K562 (cell line): Measurements from ENCODE around the gene BSDC1. TPM values are rescaled to one million over a fixed set of nuclear protein-coding genes. Genes with fewer than 3 reads are reported as not detected.
A peak's percentile ranks its signal among the peaks of the same experiment; 100 is the strongest.

Source experiments
- ATAC-seq: fragments of 200-7000 bp; cut with Tn5 transposase; 3 replicates; pipeline ENCODE4 v1.9.1; 2020; ENCODE audit warnings: moderate library complexity
- BruUV-seq: library from RNA; stranded (reverse); fragments of 400-500 nt; replicated peaks from 2 replicates; lab custom pipeline; 2021; lab: Mats Ljungman, UMichigan
- CTCF ChIA-PET: fragments of 300-600 bp; formaldehyde crosslinking; extraction: SDS; loops from one replicate; lab custom pipeline; 2021; ENCODE audit warnings: low intra/inter-chr PET ratio; lab: Yijun Ruan, JAX
- POLR2A ChIA-PET: fragments of 300-600, 350-650 bp; sonication (Branson Sonifier 250); formaldehyde crosslinking; extraction: SDS; loops from one replicate; lab custom pipeline; 2021; ENCODE audit warnings: antibody characterized with exemption, inconsistent platforms; lab: Yijun Ruan, JAX
- DNase-seq, 4 experiments: peaks; one replicate each; pipeline versions ENCODE4 v3.0.0 to v3.0.0-alpha.2; 2011 to 2018; ENCODE audit warnings: low spot score in 3 of 4, mixed read lengths in 3 of 4; ENCODE audit errors: extremely low read depth in 1 of 4
- FAIRE-seq: peaks from 2 replicates; lab custom pipeline; 2011; peaks lifted over from hg19 to GRCh38; lab: Jason Lieb, UNC
- H2AFZ ChIP-seq: 2 replicates; pipeline ENCODE4 v1.6.0; 2011; ENCODE audit warnings: low read depth, low read length, control low read depth, inconsistent platforms
- H3K27ac ChIP-seq: fragments of 200-600 bp; 3 replicates; pipeline ENCODE4 v1.8.0; 2011; ENCODE audit warnings: low read depth, mild to moderate bottlenecking, control low read depth, inconsistent platforms, low read length, moderate library complexity, mixed read lengths; ENCODE audit errors: extremely low read depth
- H3K27me3 ChIP-seq, 2 experiments: fragments of 300-600 bp in 1 of 2; 2 replicates in 1 of 2; 3 replicates in 1 of 2; pipeline versions ENCODE4 v1.6.0 to v1.8.0; 2011; ENCODE audit warnings: inconsistent platforms in 2 of 2, low read length in 2 of 2, mild to moderate bottlenecking in 1 of 2, mixed read lengths in 1 of 2, moderate library complexity in 1 of 2; ENCODE audit not compliant: control insufficient read depth in 2 of 2, insufficient read depth in 2 of 2
- H3K36me3 ChIP-seq: fragments of 300-600 bp; 3 replicates; pipeline ENCODE4 v1.8.0; 2011; ENCODE audit warnings: mild to moderate bottlenecking, low read length, inconsistent platforms; ENCODE audit not compliant: control insufficient read depth, insufficient read depth
- H3K4me1 ChIP-seq, 2 experiments: fragments of 200-600 bp in 1 of 2; replicated peaks in 1 of 2; 2 replicates in 1 of 2; 3 replicates in 1 of 2; pipeline versions ENCODE4 v1.5.1 to v1.8.0; 2011; ENCODE audit warnings: inconsistent platforms in 2 of 2, low read length in 2 of 2, mild to moderate bottlenecking in 1 of 2, mixed read lengths in 1 of 2, moderate library complexity in 1 of 2; ENCODE audit not compliant: control insufficient read depth in 2 of 2, insufficient read depth in 2 of 2
- H3K4me2 ChIP-seq: 2 replicates; pipeline ENCODE4 v1.6.1; 2011; ENCODE audit warnings: low read length, control low read depth, inconsistent platforms, mixed read lengths; ENCODE audit not compliant: insufficient read depth
- H3K4me3 ChIP-seq: fragments of 200-600 bp; sonication (generic), shearing (Covaris generic); 2 replicates; pipeline ENCODE4 v1.5.1; 2016; ENCODE audit warnings: control low read depth, inconsistent platforms
- H3K79me2 ChIP-seq: fragments of 200-600 bp; 3 replicates; pipeline ENCODE4 v1.8.0; 2011; ENCODE audit warnings: low read length, inconsistent platforms; ENCODE audit not compliant: control insufficient read depth, insufficient read depth
- H3K9ac ChIP-seq, 2 experiments: 2 replicates each; pipeline versions ENCODE4 v1.6.0 to v1.6.1; 2011; ENCODE audit warnings: low read depth in 2 of 2, low read length in 2 of 2, control low read depth in 1 of 2, inconsistent platforms in 1 of 2, mild to moderate bottlenecking in 1 of 2, mixed read lengths in 1 of 2; ENCODE audit not compliant: insufficient read depth in 1 of 2
- H3K9me1 ChIP-seq: one replicate; pipeline ENCODE4 v1.6.0; 2011; ENCODE audit warnings: inconsistent platforms, mild to moderate bottlenecking, low read length, moderate library complexity; ENCODE audit not compliant: control insufficient read depth, insufficient read depth
- H3K9me3 ChIP-seq: replicated peaks from 2 replicates; pipeline ENCODE4 v1.5.1; 2011; ENCODE audit warnings: low read depth, low read length, inconsistent platforms; ENCODE audit not compliant: control insufficient read depth, insufficient read depth
- H4K20me1 ChIP-seq: replicated peaks from 2 replicates; pipeline ENCODE4 v1.6.1; 2011; ENCODE audit warnings: low read length, inconsistent platforms, mixed read lengths; ENCODE audit not compliant: control insufficient read depth, insufficient read depth
- ARNT ChIP-seq, 2 experiments: fragments of 450-650 bp; IDR thresholded peaks; 2 replicates each; pipeline ENCODE4 v1.6.1; 2016; ENCODE audit warnings: mild to moderate bottlenecking in 1 of 2
- CHAMP1 ChIP-seq: fragments of 450-650 bp; IDR thresholded peaks from 2 replicates; pipeline ENCODE4 v1.6.1; 2016; ENCODE audit warnings: mild to moderate bottlenecking
- JUN ChIP-seq, 2 experiments: sonication (generic) in 1 of 2; formaldehyde crosslinking in 1 of 2; IDR thresholded peaks; 2 replicates each; pipeline versions ENCODE4 v1.6.1 to v1.8.0; 2012 to 2022; ENCODE audit warnings: borderline replicate concordance in 2 of 2, mild to moderate bottlenecking in 2 of 2, improper control_type of control experiment in 1 of 2, low read depth in 1 of 2, low read length in 1 of 2, missing genetic modification reagents in 1 of 2
- KAT8 ChIP-seq: fragments of 450-650 bp; IDR thresholded peaks from 2 replicates; pipeline ENCODE4 v1.6.1; 2016; ENCODE audit warnings: low read depth, mild to moderate bottlenecking
- MCM2 ChIP-seq: fragments of 450-650 bp; IDR thresholded peaks from 2 replicates; pipeline ENCODE4 v1.6.1; 2017; ENCODE audit warnings: low read depth, mild to moderate bottlenecking
- PPARD ChIP-seq: fragments of 250-450 bp; sonication (Bioruptor Pico); IDR thresholded peaks from 2 replicates; pipeline ENCODE4 v1.8.0; 2022; ENCODE audit warnings: inconsistent platforms, mild to moderate bottlenecking, moderate library complexity
- PRPF4 ChIP-seq: fragments of 200-400 bp; formaldehyde crosslinking; IDR thresholded peaks from one replicate; pipeline ENCODE4 v1.6.1; 2017; ENCODE audit warnings: low read length, low read depth, mild to moderate bottlenecking; ENCODE audit not compliant: insufficient read depth, poor library complexity, severe bottlenecking
- PURB ChIP-seq: sonication (generic); formaldehyde crosslinking; IDR thresholded peaks from 2 replicates; pipeline ENCODE4 v1.9.0; 2021; ENCODE audit warnings: low read depth, mild to moderate bottlenecking, missing genetic modification reagents
- RNF219 ChIP-seq: fragments of 250-450 bp; sonication (Bioruptor Pico); IDR thresholded peaks from 2 replicates; pipeline ENCODE4 v1.5.0; 2022; ENCODE audit warnings: mild to moderate bottlenecking
- SMARCE1 ChIP-seq: fragments of 450-650 bp; IDR thresholded peaks from 2 replicates; pipeline ENCODE4 v1.7.1; 2016; ENCODE audit warnings: mild to moderate bottlenecking
- ZNF133 ChIP-seq: fragments of 250-450 bp; sonication (Bioruptor Pico); IDR thresholded peaks from 2 replicates; pipeline ENCODE4 v1.4.0; 2020; ENCODE audit warnings: mild to moderate bottlenecking
- ZNF239 ChIP-seq: fragments of 250-450 bp; sonication (Bioruptor Pico); IDR thresholded peaks from 2 replicates; pipeline ENCODE4 v1.4.0; 2020; ENCODE audit warnings: mild to moderate bottlenecking
- ZNF740 ChIP-seq, 3 experiments: fragments of 200-800 bp in 1 of 3; sonication (Bioruptor generic) in 1 of 3; sonication (generic) in 1 of 3; formaldehyde crosslinking in 1 of 3; IDR thresholded peaks; 2 replicates each; pipeline versions ENCODE4 v1.6.1 to v1.8.0; 2016 to 2022; ENCODE audit warnings: mild to moderate bottlenecking in 2 of 3, missing compliant biosample characterization in 2 of 3, missing genetic modification characterization in 2 of 3, missing genetic modification reagents in 1 of 3
- WGBS: fragments of 100-300 bp; shearing (Covaris generic); methylation state at CpG from one replicate; pipeline ENCODE4 v1.1.6; 2016; ENCODE audit warnings: low coverage, mixed read lengths; ENCODE audit not compliant: insufficient coverage; ENCODE audit errors: missing lambda C conversion rate; 5-methylcytosine and 5-hydroxymethylcytosine counted together
- in situ Hi-C: fragments of 300-500 bp; cut with MboI; formaldehyde crosslinking; loops from 4 replicates; pipeline ENCODE4 v1.15.0; 2018; ENCODE audit warnings: inconsistent platforms, mixed read lengths
- intact Hi-C: fragments of 100-400 bp; cut with micrococcal nuclease; formaldehyde crosslinking; loops from 2 replicates; pipeline ENCODE4 v1.14.2; 2022
- polyA plus RNA-seq, 8 experiments: library from polyadenylated mRNA; depleted of rRNA in 4 of 8; stranded (reverse) in 5 of 8; unstranded in 3 of 8; fragments of >200 nt; fragmentation: Nextera tagmentation in 2 of 8; fragmentation: Illumina TruSeq in 1 of 8; extraction: Ambion mirVana in 2 of 8; extraction: Trizol in 1 of 8; gene quantifications; 2 replicates each; pipeline versions ENCODE4 v1.2.1 to v1.2.3, GENCODE V29; 2011 to 2014; ENCODE audit warnings: inconsistent platforms in 1 of 8, missing spikeins in 1 of 8
- total RNA-seq, 7 experiments: library from RNA; depleted of rRNA in 6 of 7; stranded (reverse); fragments of >200 nt in 6 of 7; fragmentation: Illumina TruSeq in 2 of 7; extraction: Trizol in 2 of 7; gene quantifications; 2 replicates each; pipeline versions ENCODE4 v1.2.1 to v1.2.3, GENCODE V29; 2011 to 2021; ENCODE audit warnings: low replicate concordance in 1 of 7

Gene BSDC1
- total and polyA plus RNA-seq, 9 of the 15 experiments (the other 6 are each of a cell fraction or from before 2014, with no cell fraction given): 10.2 to 96.8 (median 73.1) TPM

- DNase-seq (no peak), FAIRE-seq (no peak), ATAC-seq (peak; percentile 52)
- H3K9me3 ChIP-seq: no peaks in the 10 kb centered on the region
- H3K27ac ChIP-seq: no peak overlapping the region
- no peaks in the 10 kb centered on the region for H3K79me2 ChIP-seq
- no peak overlapping the region for H3K4me3 ChIP-seq
- ChIA-PET POLR2A (interaction anchor here (0.5 to 2.2 kb wide), 3 partner anchors 12 to 245 kb away, joined by 3 to 6 read pairs (median 3); partner anchors contain the start of genes BSDC1 and RBBP4), CTCF (interaction anchor here (0.6 kb wide), 1 partner anchor 777 kb away, joined by 4 read pairs; no protein-coding TSS in a partner anchor)
- H2AFZ ChIP-seq: no peak overlapping the region; the same call in 1 of the 2 replicates
- H4K20me1 ChIP-seq: no peaks in the 10 kb centered on the region
- H3K4me2 ChIP-seq: no peak overlapping the region; the same call in 1 of the 2 replicates
- peaks cover 3 to 15% of the 10 kb centered on the region in 2 experiments; a peak in 3 of 5 replicates for H3K4me1 ChIP-seq
- H3K9ac ChIP-seq: no peak overlapping the region
- no peaks in the 10 kb centered on the region for H3K9me1 ChIP-seq
- intact Hi-C loops: no loop called here
- in situ Hi-C loops: no loop called here
- H3K36me3 ChIP-seq: no peaks in the 10 kb centered on the region
- no TSS peak for BruUV-seq
- WGBS: 69% methylated on average over 4 of the region's 4 CpGs
- H3K27me3 ChIP-seq: no peaks in the 10 kb centered on the region
- TF ChIP-seq ZNF133 (no peak), JUN (IDR thresholded peaks at IDR 0.05; ENCODE audit: borderline replicate concordance, low read depth, low read length) (no peak), JUN (CRISPR knock-in tag; IDR thresholded peaks at IDR 0.05; ENCODE audit: borderline replicate concordance) (no peak), MCM2 (no peak), CHAMP1 (no peak), ZNF740 (CRISPR knock-in tag; IDR thresholded peaks at IDR 0.05) (no peak), ZNF740 (tag; IDR thresholded peaks at IDR 0.05) (no peak), PURB (CRISPR knock-in tag) (no peak), PRPF4 (no peak), ZNF239 (CRISPR knock-in tag) (no peak), ARNT (IDR thresholded peaks at IDR 0.05) (no peak), SMARCE1 (no peak), PPARD (CRISPR knock-in tag) (no peak), RNF219 (CRISPR knock-in tag) (no peak), KAT8 (no peak)
These were observed 11.6 kb upstream of the BSDC1 start for GRCh38 chr1:32405672-32406467.
